ENCODE measurements around the gene SLC8A1. TPM values are rescaled to one million over a fixed set of nuclear protein-coding genes. Genes with fewer than 3 reads are reported as not detected.

SLC8A1 gene
- polyA plus RNA-seq, 3 donors = 16.9 to 18.2 (median 18.0) TPM

GRCh38 chr2:40420478-40420877, 31.4 kb downstream of the SLC8A1 start:
- H3K36me3 ChIP-seq (replicated peaks in 1 of 2; ENCODE audit: control insufficient read depth in 1 of 2, insufficient read depth in 2 of 2, low read length in 2 of 2) = peaks cover 0 to 7% of the 10 kb centered on the region in 2 donors
- H3K27me3 Mint-ChIP-seq (ENCODE audit: low read depth in 3 of 3) = no peaks in the 10 kb centered on the region
- no peaks in the 10 kb centered on the region for H3K9me3 ChIP-seq (replicated peaks in 1 of 2; ENCODE audit: control insufficient read depth in 1 of 2, insufficient read depth in 1 of 2, low read length in 2 of 2)
- H3K27ac ChIP-seq (ENCODE audit: low read depth in 1 of 2, low read length in 2 of 2) = no peak overlapping the region
- H3K4me2 ChIP-seq (replicated peaks; ENCODE audit: extremely low read depth, low read length, poor library complexity, severe bottlenecking) = no peak overlapping the region
- no peak for TF ChIP-seq CTCF (IDR thresholded peaks at IDR 0.05)
- no peaks in the 10 kb centered on the region for H3K27me3 ChIP-seq (ENCODE audit: control insufficient read depth in 2 of 2, insufficient read depth in 2 of 2, low read length in 2 of 2)
- H3K4me1 Mint-ChIP-seq = peaks cover 17% of the 10 kb centered on the region
- intact Hi-C loops (cut with micrococcal nuclease) = no loop called here
- H4K20me1 ChIP-seq (ENCODE audit: insufficient read depth, low read length) = peaks cover 99% of the 10 kb centered on the region
- WGBS (ENCODE audit: insufficient coverage) = no CpG with 5 or more reads among the region's 3 CpGs
- H3K4me3 Mint-ChIP-seq = no peak overlapping the region
- no peak overlapping the region for H3K9ac ChIP-seq (ENCODE audit: insufficient read depth, low read length, poor library complexity, severe bottlenecking)
- peaks cover 5 to 15% of the 10 kb centered on the region in 2 donors for H3K36me3 Mint-ChIP-seq
- no peaks in the 10 kb centered on the region for H3K4me1 ChIP-seq (ENCODE audit: control insufficient read depth in 1 of 2, insufficient read depth in 2 of 2, low read length in 2 of 2)
- H3K79me2 ChIP-seq (ENCODE audit: insufficient read depth, low read length) = peaks cover 96% of the 10 kb centered on the region
- no peak overlapping the region for H3K27ac Mint-ChIP-seq
- no peak overlapping the region for H2AFZ ChIP-seq (ENCODE audit: insufficient read depth, low read depth, low read length, poor library complexity, severe bottlenecking)
- H3K4me3 ChIP-seq (replicated peaks in 1 of 3; ENCODE audit: low read depth in 2 of 3, low read length in 3 of 3) = no peak overlapping the region
- DNase-seq = no peak
- H3K9me3 Mint-ChIP-seq = peaks cover 0 to 2% (median 0%) of the 10 kb centered on the region in 7 donors

DNA sequence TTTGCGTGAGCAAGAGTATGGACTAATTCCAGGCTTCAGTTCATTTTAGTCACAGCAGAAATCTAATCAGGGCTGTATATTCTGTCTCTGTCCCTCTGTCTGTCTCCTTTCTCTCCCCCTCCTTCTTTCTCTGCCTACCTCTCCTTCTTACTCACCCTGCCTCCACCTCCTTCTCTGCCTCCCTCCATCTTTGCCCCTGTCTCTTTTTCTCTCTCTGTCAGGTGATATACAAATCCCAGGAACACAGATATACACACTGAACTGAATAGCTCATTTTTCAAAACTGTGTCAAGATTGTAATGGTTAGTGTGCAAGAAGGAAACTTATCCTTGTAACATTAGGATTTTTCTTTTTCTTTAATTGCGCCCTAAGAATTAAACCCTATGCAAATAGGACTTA, 32.5 kb downstream of the SLC8A1 start:
- no peak overlapping the region for H2AFZ ChIP-seq (ENCODE audit: insufficient read depth, low read depth, low read length, poor library complexity, severe bottlenecking)
- H3K27me3 ChIP-seq (ENCODE audit: control insufficient read depth in 2 of 2, insufficient read depth in 2 of 2, low read length in 2 of 2) = no peaks in the 10 kb centered on the region

More for the DNA sequence above, 32.5 kb downstream of the SLC8A1 start:
- peaks cover 0 to 5% of the 10 kb centered on the region in 2 donors for H3K36me3 ChIP-seq (replicated peaks in 1 of 2; ENCODE audit: control insufficient read depth in 1 of 2, insufficient read depth in 2 of 2, low read length in 2 of 2)
- no peak overlapping the region for H3K9ac ChIP-seq (ENCODE audit: insufficient read depth, low read length, poor library complexity, severe bottlenecking)
- peaks cover 0 to 2% (median 0%) of the 10 kb centered on the region in 7 donors for H3K9me3 Mint-ChIP-seq
- H3K27me3 Mint-ChIP-seq (ENCODE audit: low read depth in 3 of 3) = no peaks in the 10 kb centered on the region
- no peak overlapping the region for H3K27ac ChIP-seq (ENCODE audit: low read depth in 1 of 2, low read length in 2 of 2)
- no peaks in the 10 kb centered on the region for H3K9me3 ChIP-seq (replicated peaks in 1 of 2; ENCODE audit: control insufficient read depth in 1 of 2, insufficient read depth in 1 of 2, low read length in 2 of 2)
- peaks cover 100% of the 10 kb centered on the region for H4K20me1 ChIP-seq (ENCODE audit: insufficient read depth, low read length)
- TF ChIP-seq CTCF (IDR thresholded peaks at IDR 0.05) = no peak
- WGBS (ENCODE audit: insufficient coverage) = 100% methylated on average over 1 of the region's 2 CpGs
- H3K4me2 ChIP-seq (replicated peaks; ENCODE audit: extremely low read depth, low read length, poor library complexity, severe bottlenecking) = no peak overlapping the region
- intact Hi-C loops (cut with micrococcal nuclease) = no loop called here
- peaks cover 8 to 15% of the 10 kb centered on the region in 2 donors for H3K36me3 Mint-ChIP-seq
- H3K4me1 Mint-ChIP-seq = peaks cover 17% of the 10 kb centered on the region
- H3K27ac Mint-ChIP-seq = peak overlapping the region in 2 of 7 donors; percentile 12 to 43
- no peak overlapping the region for H3K4me3 ChIP-seq (replicated peaks in 1 of 3; ENCODE audit: low read depth in 2 of 3, low read length in 3 of 3)
- no peak overlapping the region for H3K4me3 Mint-ChIP-seq
- no peak for DNase-seq
- H3K79me2 ChIP-seq (ENCODE audit: insufficient read depth, low read length) = peaks cover 98% of the 10 kb centered on the region
- no peaks in the 10 kb centered on the region for H3K4me1 ChIP-seq (ENCODE audit: control insufficient read depth in 1 of 2, insufficient read depth in 2 of 2, low read length in 2 of 2)

Measured in CD14-positive monocyte (primary cell).